ENCODE measurements around the gene PIGN. TPM values are rescaled to one million over a fixed set of nuclear protein-coding genes. Genes with fewer than 3 reads are reported as not detected.

Gene PIGN
- total RNA-seq, 6 experiments from 2014 or later: 8.2 to 17.8 (median 13.0) TPM

- H3K9me3 ChIP-seq: no peaks in the 10 kb centered on the region
- H3K4me3 ChIP-seq: no peak overlapping the region
- H3K27ac ChIP-seq: no peak overlapping the region
- peaks cover 0 to 10% (median 0%) of the 10 kb centered on the region in 4 donors for H3K36me3 ChIP-seq
- H3K27me3 ChIP-seq: no peaks in the 10 kb centered on the region
- WGBS (ENCODE audit: insufficient coverage, low coverage, low lambda C conversion rate, missing lambda C conversion rate): 66% methylated on average over 2 of the region's 2 CpGs
- intact Hi-C loops (cut with DNase I): no loop called here
- TF ChIP-seq POLR2A (IDR thresholded peaks at IDR 0.05) (no peak), CTCF (IDR thresholded peaks at IDR 0.05) (no peak)
- no peak for ATAC-seq
- DNase-seq: no peak
- no peaks in the 10 kb centered on the region for H3K4me1 ChIP-seq
Measured at GRCh38 chr18:62138461-62139235, 48.2 kb downstream of the PIGN start.

GRCh38 chr18:62131301-62131909 lies 55.5 kb downstream of the PIGN start:
- 73% methylated on average over 2 of the region's 2 CpGs for WGBS (ENCODE audit: insufficient coverage, low coverage, low lambda C conversion rate, missing lambda C conversion rate)
- H3K27ac ChIP-seq: no peak overlapping the region
- ATAC-seq (peak; percentile 90 to 95 (median 92)), DNase-seq (peak; percentile 35 to 61 (median 50))
- H3K27me3 ChIP-seq: no peaks in the 10 kb centered on the region
- H3K4me1 ChIP-seq: no peaks in the 10 kb centered on the region
- no peak for TF ChIP-seq POLR2A (IDR thresholded peaks at IDR 0.05)
- peak; percentile 89 to 96 (median 94) for TF ChIP-seq CTCF (IDR thresholded peaks at IDR 0.05)
- H3K9me3 ChIP-seq: no peaks in the 10 kb centered on the region
- H3K4me3 ChIP-seq: no peak overlapping the region
- H3K36me3 ChIP-seq: no peaks in the 10 kb centered on the region
- intact Hi-C loops (cut with DNase I): no loop called here

- DNase-seq: no peak
- 57% methylated on average over 1 of the region's 1 CpG for WGBS (ENCODE audit: insufficient coverage, low coverage, low lambda C conversion rate, missing lambda C conversion rate)
- intact Hi-C loops (cut with DNase I): no loop called here
Measured at GRCh38 chr18:62128157-62128556, 58.7 kb downstream of the PIGN start.

GRCh38 chr18:62126737-62127136 lies 60.1 kb downstream of the PIGN start:
- no peaks in the 10 kb centered on the region for H3K27me3 ChIP-seq
- H3K4me1 ChIP-seq: no peaks in the 10 kb centered on the region
- no peaks in the 10 kb centered on the region for H3K36me3 ChIP-seq
- no peaks in the 10 kb centered on the region for H3K9me3 ChIP-seq
- no peak overlapping the region for H3K27ac ChIP-seq
- ATAC-seq: no peak
- WGBS (ENCODE audit: insufficient coverage, low coverage, low lambda C conversion rate, missing lambda C conversion rate): 100% methylated on average over 2 of the region's 2 CpGs
- no peak for DNase-seq
- H3K4me3 ChIP-seq: no peak overlapping the region
- intact Hi-C loops (cut with DNase I): no loop called here
- no peak for TF ChIP-seq CTCF (IDR thresholded peaks at IDR 0.05)
- TF ChIP-seq POLR2A (IDR thresholded peaks at IDR 0.05): no peak

More at GRCh38 chr18:62128157-62128556, 58.7 kb downstream of the PIGN start:
- ATAC-seq: no peak
- Histone ChIP-seq H3K4me1 (no peaks in the 10 kb centered on the region), H3K4me3 (no peak overlapping the region), H3K27ac (no peak overlapping the region), H3K27me3 (no peaks in the 10 kb centered on the region), H3K36me3 (no peaks in the 10 kb centered on the region), H3K9me3 (no peaks in the 10 kb centered on the region)
- no peak for TF ChIP-seq POLR2A (IDR thresholded peaks at IDR 0.05)
- TF ChIP-seq CTCF (IDR thresholded peaks at IDR 0.05): no peak
